Fibroblast of lung (primary cell): ENCODE results near the gene AMFR.

Source experiments
- CTCF ChIP-seq, 2 donors: IDR thresholded peaks in 1 of 2; conservative IDR thresholded peaks in 1 of 2; 1 replicate in 1 of 2; 2 replicates in 1 of 2; pipeline ENCODE4 v1.5.1; 2011 to 2012; ENCODE audit warnings: low read length in 2 of 2, control low read depth in 1 of 2, inconsistent platforms in 1 of 2, low read depth in 1 of 2, mild to moderate bottlenecking in 1 of 2
- EZH2 ChIP-seq: IDR thresholded peaks from 2 replicates; pipeline ENCODE4 v1.5.1; 2012; ENCODE audit warnings: low read length, control low read depth, mild to moderate bottlenecking; ENCODE audit errors: missing control alignments

- TF ChIP-seq CTCF (conservative IDR thresholded peaks at IDR 0.05 in 1 of 2, IDR thresholded peaks at IDR 0.05 in 1 of 2; ENCODE audit: low read depth in 1 of 2, low read length in 2 of 2), result no peak
- no peak for TF ChIP-seq EZH2
Observed at GRCh38 chr16:56349711-56350161, 75.6 kb downstream of the AMFR start.
